HG02678 (cell line): Measurements from ENCODE around the gene HNRNPU.

Experiments
- ATAC-seq: cut with Tn5 transposase; IDR thresholded peaks from one replicate; pipeline ENCODE4 v1.9.1; 2021; ENCODE audit warnings: mild to moderate bottlenecking, moderate library complexity; ENCODE audit not compliant: unreplicated experiment

Gene HNRNPU

DNA sequence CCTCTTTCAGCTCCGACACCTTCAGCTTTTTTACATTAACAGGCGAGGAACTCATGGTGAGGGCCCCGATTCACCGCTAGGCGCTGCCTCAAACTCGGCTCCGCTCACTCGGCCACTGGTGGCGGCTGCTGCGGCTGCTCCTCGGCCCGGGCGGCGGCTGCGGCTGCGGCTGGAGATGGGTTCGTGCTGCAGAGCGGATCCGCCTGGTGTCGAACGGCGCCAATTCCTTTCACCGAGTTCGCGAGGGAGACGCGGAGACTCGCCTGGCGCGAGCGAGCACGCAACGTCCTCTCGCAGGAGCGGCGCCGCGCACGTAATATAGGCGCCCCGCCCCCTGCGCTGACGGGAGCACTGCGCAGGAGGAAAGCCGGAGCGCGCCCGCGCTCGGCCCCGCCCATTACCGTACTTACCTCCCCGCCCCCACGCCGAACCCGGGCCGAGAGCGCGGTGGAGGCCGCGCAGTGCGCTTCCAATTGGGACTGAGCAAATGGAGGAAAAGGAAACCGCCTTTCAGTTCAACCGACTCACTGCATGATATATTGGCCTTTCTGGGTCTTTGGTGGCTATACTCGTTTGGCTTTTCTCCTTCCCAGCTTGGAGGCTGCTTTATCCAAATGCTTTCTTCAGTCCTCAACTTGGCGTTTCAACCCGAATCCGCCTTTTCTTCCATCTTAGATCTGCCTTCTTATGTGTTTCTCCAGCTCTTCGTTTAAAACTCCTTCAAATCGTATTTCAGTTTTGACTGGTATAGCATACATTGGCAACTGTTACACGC lies at the start of gene HNRNPU:
Gene HNRNPU (minus strand): TSS at position 291 of the 775 bp plus-strand sequence. CDS start 236 bp downstream, at position 55.
- peak; percentile 63 for ATAC-seq

DNA sequence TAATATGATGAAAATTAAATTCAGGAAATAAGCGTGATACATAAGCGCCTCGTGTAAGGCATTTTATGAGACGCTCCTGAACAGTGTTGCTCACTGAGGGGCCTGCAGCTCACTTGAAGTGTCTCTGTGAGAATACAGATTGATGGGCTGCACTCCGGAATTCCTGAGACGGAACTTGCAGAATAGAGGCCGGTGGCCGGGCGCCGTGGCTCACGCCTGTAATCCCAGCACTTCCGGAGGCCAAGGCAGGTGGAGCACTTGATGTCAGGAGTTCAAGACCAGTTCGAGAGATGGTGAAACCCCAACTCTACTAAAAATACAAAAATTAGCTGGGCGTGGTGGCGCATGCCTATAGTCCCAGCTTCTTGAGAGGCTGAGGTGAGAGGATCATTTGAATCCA lies 49.5 kb upstream of the HNRNPU start:
- no peak for ATAC-seq

- ATAC-seq = no peak
These were observed 39.8 kb upstream of the HNRNPU start for GRCh38 chr1:244904119-244904518.

- ATAC-seq = no peak
These were observed 37.2 kb upstream of the HNRNPU start for GRCh38 chr1:244901400-244902015.

DNA sequence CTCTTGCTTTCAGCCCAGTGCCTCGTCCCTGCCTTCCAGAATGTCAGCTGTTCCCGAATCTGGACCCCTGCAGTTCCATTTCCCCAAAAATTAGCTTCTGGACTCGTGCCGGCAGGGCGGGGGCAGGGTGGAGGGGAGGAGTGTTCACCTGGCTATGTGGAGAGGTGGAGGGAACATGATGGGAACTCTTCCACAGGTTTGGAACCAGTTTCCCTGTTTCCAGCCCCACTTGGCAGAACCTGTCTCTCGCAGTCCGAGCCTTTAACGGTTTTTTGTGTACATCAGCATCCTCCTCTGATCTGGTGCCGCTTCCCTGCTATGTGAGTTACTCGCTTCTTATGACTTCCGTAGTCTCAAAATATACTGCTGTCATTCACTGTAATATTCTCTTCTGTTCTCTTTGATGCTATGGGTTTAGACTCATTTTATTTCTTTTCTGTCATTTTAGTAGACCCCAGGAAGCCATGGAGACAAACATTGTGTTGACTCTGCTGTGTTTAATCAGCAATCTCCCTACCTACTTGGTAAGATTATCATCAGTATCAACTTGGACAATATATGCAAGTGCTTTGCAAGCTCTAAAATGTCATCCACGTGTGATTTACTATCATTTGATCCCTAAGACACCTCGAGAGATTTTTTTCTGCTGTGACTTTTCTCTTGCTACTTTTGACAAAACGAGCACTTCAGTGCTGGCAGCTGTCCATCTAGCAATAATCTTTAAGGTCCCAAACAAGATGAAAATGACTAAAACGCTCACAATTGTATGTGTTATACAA lies 33.3 kb upstream of the HNRNPU start:
- ATAC-seq = no peak

- no peak for ATAC-seq
These were observed 32.2 kb upstream of the HNRNPU start for GRCh38 chr1:244896550-244896949.

DNA sequence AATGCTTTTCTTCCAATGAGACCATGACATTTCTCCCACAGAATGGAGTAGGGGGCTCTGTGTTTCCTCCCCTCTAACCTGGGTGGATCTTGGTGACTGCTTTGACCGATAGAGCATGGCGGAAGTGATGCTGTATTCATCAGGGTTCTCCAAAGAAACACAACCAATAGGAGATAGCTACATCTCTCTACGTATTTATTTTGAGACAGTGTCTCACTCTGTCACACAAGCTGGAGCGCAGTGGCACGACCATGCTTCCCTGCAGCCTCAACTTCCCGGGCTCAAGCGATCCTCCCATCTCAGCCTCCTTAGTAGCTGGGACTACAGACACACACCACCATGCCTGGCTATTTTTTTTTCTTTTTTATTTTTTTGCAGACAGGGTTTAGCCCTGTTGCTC lies 29.5 kb upstream of the HNRNPU start:
- ATAC-seq = no peak

DNA sequence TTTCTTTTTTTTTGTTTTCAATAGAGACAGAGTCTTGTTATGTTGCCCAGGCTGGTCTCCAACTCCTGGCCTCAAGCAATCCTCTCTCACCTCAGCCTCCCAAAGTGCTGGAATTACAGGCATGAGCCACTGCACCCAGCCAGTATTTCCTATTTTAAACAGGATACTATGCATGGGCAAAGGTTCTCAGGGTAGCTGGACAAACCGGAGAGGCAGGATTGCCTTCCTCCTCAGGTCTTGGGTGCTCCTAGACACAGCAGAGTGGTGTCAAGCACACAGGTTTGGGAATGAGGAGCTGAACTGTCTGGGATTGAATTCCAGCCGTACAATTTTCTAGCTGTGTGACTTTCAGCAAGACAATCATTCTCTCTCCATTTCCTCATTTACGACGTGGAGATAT lies 22.9 kb upstream of the HNRNPU start:
- no peak for ATAC-seq

DNA sequence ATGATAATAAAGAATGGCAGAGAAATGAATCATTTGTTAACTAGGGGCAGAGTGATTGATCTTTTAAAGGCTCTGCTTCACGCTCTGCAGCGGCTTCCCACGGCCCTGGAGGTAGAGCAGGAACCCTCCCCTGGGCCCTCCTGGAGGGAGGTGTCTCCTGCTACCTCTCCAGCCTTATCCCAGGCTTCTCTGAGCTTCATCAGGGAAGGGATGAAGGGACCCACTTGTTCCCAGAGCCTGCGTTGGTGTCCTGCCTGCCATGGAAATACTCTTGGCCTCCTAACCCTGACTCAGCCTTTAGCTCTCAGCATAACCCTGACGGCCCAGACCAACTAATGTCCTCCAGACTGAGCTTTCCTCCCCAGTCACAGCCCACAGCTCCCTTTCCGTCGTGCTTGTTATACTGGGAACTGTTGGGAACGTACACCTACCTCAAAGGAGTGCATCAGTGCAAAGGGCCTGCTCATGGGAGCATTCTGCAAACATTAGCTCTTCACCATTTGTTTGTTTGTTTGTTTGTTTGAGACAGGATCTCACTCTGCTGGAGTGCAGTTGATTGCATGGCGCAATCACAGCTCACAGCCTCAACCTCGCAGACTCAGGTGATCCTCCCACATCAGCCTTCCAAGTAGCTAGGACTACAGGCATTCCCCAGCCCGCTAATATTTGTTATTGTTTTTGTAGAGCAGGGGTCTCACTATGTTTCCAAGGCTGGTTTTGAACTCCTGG lies 17.4 kb upstream of the HNRNPU start:
- no peak for ATAC-seq

DNA sequence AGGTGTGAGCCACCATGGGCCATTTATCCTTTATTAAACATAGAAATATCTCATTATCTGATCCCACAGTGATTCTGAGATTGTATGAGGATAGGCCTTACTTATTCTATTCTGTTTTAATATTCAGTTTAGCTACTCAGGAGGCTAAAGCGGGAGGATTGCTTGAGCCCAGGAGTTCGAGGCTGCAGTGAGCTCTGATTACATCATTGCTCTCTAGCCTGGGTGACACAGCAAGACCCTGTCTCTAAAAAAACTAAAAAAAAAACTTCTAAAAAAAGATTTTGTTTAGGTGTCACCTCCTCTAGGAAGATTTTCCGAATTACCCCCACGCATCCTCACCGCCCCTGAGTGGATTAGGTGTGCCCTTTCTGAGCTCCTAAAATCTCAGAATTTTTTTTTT lies 14.3 kb upstream of the HNRNPU start:
- ATAC-seq = no peak

- no peak for ATAC-seq
These were observed 12.0 kb upstream of the HNRNPU start for GRCh38 chr1:244876228-244876910.

DNA sequence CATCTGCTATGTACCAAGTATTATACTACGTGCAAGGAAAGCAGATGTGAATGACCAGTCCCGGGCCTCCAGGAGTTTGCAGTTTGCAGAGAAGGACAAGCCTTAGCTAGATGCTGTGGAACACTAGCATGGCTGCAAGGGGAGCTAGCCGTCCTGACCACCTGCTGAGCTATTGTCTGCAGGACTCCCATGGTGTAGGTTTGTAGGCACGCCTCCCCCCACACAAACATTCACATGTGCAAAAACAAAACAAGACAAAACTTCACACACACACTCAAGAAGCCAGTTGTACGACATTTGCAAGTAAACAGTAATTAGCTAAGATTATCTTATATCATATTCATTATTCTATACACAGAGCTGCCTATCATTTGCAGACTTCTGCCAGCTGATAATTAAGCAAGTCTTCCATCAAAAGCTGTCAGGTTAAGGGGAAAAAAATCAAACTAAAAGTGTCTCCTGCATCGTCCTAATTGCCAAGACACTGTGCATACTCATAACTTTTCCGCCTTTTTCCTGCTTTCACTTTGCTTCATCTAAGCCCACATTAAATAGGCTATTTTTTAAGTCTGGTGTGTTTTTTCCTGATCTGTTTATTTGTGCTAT lies 10.7 kb upstream of the HNRNPU start:
- ATAC-seq = no peak

- ATAC-seq = no peak
These were observed 5.6 kb upstream of the HNRNPU start for GRCh38 chr1:244869950-244870349.

DNA sequence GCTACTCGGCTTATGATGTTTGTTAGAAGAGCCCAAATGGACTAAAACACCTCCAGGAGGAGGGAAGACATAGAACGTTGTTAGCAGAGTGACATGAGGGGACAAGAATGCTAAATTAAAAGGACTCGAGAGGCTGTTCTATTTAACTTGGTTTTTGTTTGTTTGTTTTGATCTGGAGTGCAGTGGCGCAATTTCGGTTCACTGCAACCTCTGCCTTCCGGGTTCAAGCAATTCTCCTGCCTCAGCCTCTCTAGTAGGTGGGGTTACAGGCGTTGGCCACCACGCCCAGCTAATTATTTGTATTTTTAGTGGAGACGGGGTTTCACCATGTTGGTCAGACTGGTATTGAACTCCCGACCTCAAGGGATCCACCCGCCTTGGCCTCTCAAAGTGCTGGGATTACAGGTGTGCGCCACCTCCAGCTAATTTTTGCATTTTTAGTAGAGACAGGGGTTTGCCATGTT lies 5.1 kb upstream of the HNRNPU start:
- no peak for ATAC-seq

- ATAC-seq = no peak
These were observed 4.4 kb upstream of the HNRNPU start for GRCh38 chr1:244868484-244869363.

DNA sequence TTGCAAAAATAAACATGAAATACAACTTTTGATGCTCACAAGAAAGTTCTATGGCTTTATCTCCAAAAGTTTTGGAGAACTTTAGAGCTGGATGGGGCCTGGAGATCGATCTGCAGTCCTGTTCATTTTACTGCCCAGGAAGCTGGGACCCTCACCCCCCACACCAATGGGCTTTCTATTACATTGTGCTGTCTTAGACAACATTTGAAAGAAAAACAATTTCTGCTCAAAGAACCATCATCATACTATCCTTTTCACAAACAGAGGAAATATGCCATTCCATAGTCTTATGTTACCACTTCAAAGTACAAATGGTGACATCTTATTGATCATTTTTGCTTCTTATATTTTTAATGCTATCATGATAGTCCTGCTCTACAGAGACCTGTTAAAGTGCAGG lies 2.0 kb upstream of the HNRNPU start:
- ATAC-seq = no peak

DNA sequence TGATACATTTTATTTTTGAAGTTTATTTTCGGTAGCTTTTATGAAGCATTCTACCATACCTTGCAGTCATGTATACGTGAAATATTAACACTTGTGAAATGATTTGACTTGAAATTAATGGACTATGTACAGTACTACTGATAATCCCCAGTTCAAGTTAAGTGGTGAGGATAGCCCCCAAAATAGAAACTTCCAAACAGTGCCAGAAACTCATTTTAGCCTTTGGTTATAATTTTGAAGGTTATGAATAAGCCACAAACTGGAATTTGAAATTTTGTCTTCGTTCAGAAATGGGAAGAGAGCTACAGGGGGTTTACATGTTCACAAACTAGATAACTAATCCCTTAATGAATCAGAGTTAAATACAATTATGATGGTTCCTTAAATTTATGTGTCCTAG lies 1.5 kb upstream of the HNRNPU start:
- no peak for ATAC-seq

- no peak for ATAC-seq
These were observed 657 bp upstream of the HNRNPU start for GRCh38 chr1:244865028-244865371.
